ELR (cell line): ENCODE data around the gene PRSS33.

Experiments used
- DNase-seq: peaks from one replicate; pipeline ENCODE4 v3.0.0-alpha.2; 2015; ENCODE audit warnings: low read depth

Gene PRSS33

GRCh38 chr16:2741168-2741567 is 46.2 kb downstream of the PRSS33 start:
- no peak for DNase-seq

- no peak for DNase-seq
Observed at GRCh38 chr16:2740476-2740875, 46.9 kb downstream of the PRSS33 start.

- DNase-seq = no peak
Observed at GRCh38 chr16:2739625-2740430, 47.5 kb downstream of the PRSS33 start.

- DNase-seq = no peak
Observed at GRCh38 chr16:2738615-2739014, 48.7 kb downstream of the PRSS33 start.

GRCh38 chr16:2737895-2738418 is 49.4 kb downstream of the PRSS33 start:
- no peak for DNase-seq

- DNase-seq = no peak
Observed at GRCh38 chr16:2737238-2737605, 50.1 kb downstream of the PRSS33 start.

GRCh38 chr16:2736476-2737237 is 50.7 kb downstream of the PRSS33 start:
- no peak for DNase-seq

GRCh38 chr16:2734844-2735515 is 52.4 kb downstream of the PRSS33 start:
- DNase-seq = no peak
